Parathyroid adenoma (tissue), 2 donors: Measurements from ENCODE around the gene TRIM65.

Experiments used
- H2AFZ ChIP-seq: fragments of 300-600 bp; sonication (generic); one replicate; pipeline ENCODE4 v1.7.0; 2017; ENCODE audit warnings: antibody characterized with exemption, mild to moderate bottlenecking
- H3K27ac ChIP-seq: fragments of 300-600 bp; sonication (generic); one replicate; pipeline ENCODE4 v1.7.0; 2017
- H3K27me3 ChIP-seq: fragments of 300-600 bp; sonication (generic); one replicate; pipeline ENCODE4 v1.7.0; 2017; ENCODE audit warnings: low read length; ENCODE audit not compliant: control insufficient read depth, insufficient read depth
- H3K36me3 ChIP-seq: fragments of 300-600 bp; sonication (generic); one replicate; pipeline ENCODE4 v1.7.0; 2017; ENCODE audit warnings: low read length; ENCODE audit not compliant: control insufficient read depth, insufficient read depth
- H3K4me1 ChIP-seq: fragments of 300-600 bp; sonication (generic); one replicate; pipeline ENCODE4 v1.7.0; 2017; ENCODE audit warnings: control low read depth
- H3K4me2 ChIP-seq: fragments of 300-600 bp; sonication (generic); one replicate; pipeline ENCODE4 v1.7.0; 2017; ENCODE audit warnings: low read length
- H3K4me3 ChIP-seq: fragments of 300-600 bp; sonication (generic); one replicate; pipeline ENCODE4 v1.7.0; 2017; ENCODE audit warnings: low read depth, low read length
- H3K79me2 ChIP-seq: fragments of 300-600 bp; sonication (generic); one replicate; pipeline ENCODE4 v1.7.0; 2017; ENCODE audit warnings: control low read depth
- H3K9ac ChIP-seq: fragments of 300-600 bp; sonication (generic); one replicate; pipeline ENCODE4 v1.7.0; 2017; ENCODE audit warnings: mild to moderate bottlenecking
- H3K9me3 ChIP-seq: fragments of 300-600 bp; sonication (generic); one replicate; pipeline ENCODE4 v1.7.0; 2017; ENCODE audit warnings: low read length; ENCODE audit not compliant: control insufficient read depth
- TF ChIP-seq, protein P1 (sequence below): fragments of 300-600 bp; sonication (generic); IDR thresholded peaks from one replicate; pipeline ENCODE4 v1.7.0; 2017; ENCODE audit warnings: antibody characterized with exemption, mild to moderate bottlenecking
- donor health status: primary hyperparathyroidism.

Gene TRIM65

DNA sequence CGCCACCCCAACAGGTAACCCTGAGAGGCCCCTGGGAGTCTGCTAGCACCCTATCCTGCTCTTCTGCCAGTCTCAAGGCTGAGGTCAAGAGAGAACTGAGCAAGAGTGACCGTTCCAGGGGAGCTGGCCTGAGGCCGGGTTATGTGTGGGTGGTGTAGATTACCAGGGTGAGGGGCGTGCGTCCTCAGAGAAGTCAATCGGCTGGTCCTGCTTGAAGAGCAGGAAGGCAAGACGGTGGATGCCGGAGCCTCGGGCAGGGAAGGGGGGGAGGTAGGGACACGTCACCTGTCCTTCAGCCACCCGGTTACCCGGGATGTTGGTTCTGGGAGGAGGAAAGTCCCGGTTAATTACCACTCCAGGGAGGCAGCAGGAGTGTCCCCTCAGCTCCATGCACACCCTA is 2.6 kb upstream of the TRIM65 start:
- H3K27ac ChIP-seq, result no peak overlapping the region
- TF ChIP-seq, protein P1, sequence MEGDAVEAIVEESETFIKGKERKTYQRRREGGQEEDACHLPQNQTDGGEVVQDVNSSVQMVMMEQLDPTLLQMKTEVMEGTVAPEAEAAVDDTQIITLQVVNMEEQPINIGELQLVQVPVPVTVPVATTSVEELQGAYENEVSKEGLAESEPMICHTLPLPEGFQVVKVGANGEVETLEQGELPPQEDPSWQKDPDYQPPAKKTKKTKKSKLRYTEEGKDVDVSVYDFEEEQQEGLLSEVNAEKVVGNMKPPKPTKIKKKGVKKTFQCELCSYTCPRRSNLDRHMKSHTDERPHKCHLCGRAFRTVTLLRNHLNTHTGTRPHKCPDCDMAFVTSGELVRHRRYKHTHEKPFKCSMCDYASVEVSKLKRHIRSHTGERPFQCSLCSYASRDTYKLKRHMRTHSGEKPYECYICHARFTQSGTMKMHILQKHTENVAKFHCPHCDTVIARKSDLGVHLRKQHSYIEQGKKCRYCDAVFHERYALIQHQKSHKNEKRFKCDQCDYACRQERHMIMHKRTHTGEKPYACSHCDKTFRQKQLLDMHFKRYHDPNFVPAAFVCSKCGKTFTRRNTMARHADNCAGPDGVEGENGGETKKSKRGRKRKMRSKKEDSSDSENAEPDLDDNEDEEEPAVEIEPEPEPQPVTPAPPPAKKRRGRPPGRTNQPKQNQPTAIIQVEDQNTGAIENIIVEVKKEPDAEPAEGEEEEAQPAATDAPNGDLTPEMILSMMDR, result no peak
- H3K36me3 ChIP-seq, result no peaks in the 10 kb centered on the region
- no peaks in the 10 kb centered on the region for H3K9me3 ChIP-seq
- peaks cover 12% of the 10 kb centered on the region for H3K4me1 ChIP-seq
- H3K27me3 ChIP-seq, result no peaks in the 10 kb centered on the region
- H3K79me2 ChIP-seq, result peaks cover 21% of the 10 kb centered on the region
- H3K9ac ChIP-seq, result no peak overlapping the region
- no peak overlapping the region for H3K4me3 ChIP-seq
- no peak overlapping the region for H3K4me2 ChIP-seq
- no peak overlapping the region for H2AFZ ChIP-seq

DNA sequence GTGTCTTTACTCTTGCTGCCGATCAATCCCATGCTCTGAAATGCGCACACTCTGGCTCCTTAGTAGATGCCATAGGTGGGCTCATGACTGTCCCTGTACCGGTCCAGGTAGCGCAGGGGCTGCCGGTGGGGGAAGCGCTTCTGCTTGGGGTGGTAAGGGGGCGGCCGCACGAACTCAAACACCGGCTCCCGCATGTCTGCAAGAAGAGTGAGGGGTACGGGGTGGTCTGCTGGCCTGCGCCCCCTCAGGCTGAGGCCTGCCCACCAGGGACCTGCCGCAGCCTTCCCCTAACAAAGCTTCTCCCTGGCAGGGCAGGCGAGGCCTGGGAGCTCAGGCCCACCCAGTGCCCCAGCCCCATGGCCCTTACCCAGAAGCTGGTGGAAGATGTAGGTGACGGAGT is 2.0 kb upstream of the TRIM65 start:
- peaks cover 11% of the 10 kb centered on the region for H3K4me1 ChIP-seq
- H3K79me2 ChIP-seq, result peaks cover 21% of the 10 kb centered on the region
- H2AFZ ChIP-seq, result no peak overlapping the region
- no peaks in the 10 kb centered on the region for H3K9me3 ChIP-seq
- no peak overlapping the region for H3K27ac ChIP-seq
- no peak overlapping the region for H3K4me3 ChIP-seq
- no peaks in the 10 kb centered on the region for H3K27me3 ChIP-seq
- TF ChIP-seq, protein P1, result no peak
- H3K4me2 ChIP-seq, result no peak overlapping the region
- H3K36me3 ChIP-seq, result no peaks in the 10 kb centered on the region
- no peak overlapping the region for H3K9ac ChIP-seq

DNA sequence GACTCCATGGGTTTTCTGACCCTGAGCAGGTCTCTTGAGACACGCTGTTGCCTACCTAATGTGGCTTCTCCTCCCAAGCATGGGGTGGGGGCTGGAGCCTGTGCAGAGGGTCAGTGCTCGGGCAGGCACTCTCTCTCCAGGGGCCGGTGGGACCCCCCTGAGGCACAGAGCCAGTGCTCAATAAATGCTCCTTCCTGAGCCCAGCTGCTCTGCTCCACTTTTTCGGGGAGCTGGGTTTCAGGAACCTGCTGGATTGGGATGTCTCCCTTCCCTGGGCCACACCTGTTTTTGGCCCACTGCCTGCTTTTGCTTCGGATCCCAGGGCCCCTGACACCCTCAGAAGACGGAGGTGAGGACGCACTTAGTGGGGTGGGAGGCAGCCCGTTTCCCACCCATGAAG is 1.3 kb upstream of the TRIM65 start:
- H3K79me2 ChIP-seq, result peaks cover 19% of the 10 kb centered on the region
- no peak overlapping the region for H2AFZ ChIP-seq
- no peaks in the 10 kb centered on the region for H3K9me3 ChIP-seq
- no peak overlapping the region for H3K9ac ChIP-seq
- TF ChIP-seq, protein P1, result no peak
- no peak overlapping the region for H3K4me3 ChIP-seq
- no peaks in the 10 kb centered on the region for H3K36me3 ChIP-seq
- peaks cover 9% of the 10 kb centered on the region for H3K4me1 ChIP-seq
- no peak overlapping the region for H3K27ac ChIP-seq
- H3K27me3 ChIP-seq, result no peaks in the 10 kb centered on the region
- H3K4me2 ChIP-seq, result no peak overlapping the region

DNA sequence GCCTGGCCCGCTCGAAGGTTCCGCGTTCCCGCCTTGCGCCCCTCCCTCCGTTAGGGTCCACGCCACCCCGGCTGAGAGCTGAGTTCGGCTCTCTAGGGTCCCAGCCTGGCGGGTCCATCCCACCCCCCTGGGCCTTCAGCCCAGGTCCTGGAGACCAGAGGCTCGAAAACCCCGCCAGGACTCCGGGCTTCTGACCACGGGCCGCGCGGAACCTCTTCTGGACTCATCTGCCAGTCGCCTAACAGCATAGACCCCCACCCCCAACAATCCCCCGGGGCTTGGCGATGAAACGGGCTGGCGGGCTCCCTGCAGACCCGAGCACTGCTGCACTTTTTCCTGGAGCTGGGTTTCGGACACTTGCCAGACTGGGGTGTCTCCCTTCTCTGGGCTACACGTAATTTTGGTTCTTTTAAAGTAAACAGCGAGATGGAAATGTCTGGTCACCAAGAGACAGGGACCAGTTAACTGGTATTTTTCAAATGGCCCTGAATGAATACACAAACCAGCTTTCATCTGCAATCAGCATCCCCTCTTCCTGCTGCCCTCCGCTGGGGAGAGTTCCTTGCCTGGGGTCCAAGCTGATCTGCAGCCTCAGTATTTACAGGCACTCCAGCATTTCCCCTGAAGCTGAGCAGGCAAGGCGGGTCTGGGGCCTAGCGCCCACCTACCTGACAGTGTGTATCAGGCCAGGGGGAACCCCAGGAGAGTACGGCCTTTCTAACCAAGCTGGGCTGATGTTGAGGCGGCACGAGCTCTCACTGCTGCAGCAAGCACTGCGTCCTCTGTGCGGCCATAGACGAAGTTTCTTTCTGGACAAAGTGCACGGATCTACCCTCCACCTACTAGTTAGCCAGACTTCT is 639 bp upstream of the TRIM65 start:
- H3K9me3 ChIP-seq, result no peaks in the 10 kb centered on the region
- TF ChIP-seq, protein P1, result no peak

More for the DNA sequence above, 639 bp upstream of the TRIM65 start:
- Histone ChIP-seq H3K4me3 (no peak overlapping the region), H3K4me2 (peak overlapping the region; percentile 45), H3K9ac (no peak overlapping the region), H3K27me3 (no peaks in the 10 kb centered on the region), H2AFZ (peak overlapping the region; percentile 91), H3K4me1 (peaks cover 9% of the 10 kb centered on the region), H3K79me2 (peaks cover 15% of the 10 kb centered on the region), H3K36me3 (no peaks in the 10 kb centered on the region), H3K27ac (peak overlapping the region; percentile 80)
